GM19023 (cell line): ENCODE data around the gene ARHGAP19.
"Not testable (repeated sequence)": the region's sequence is repeated elsewhere in the genome, so short reads cannot be mapped to it uniquely, and the experiment has no call there.

Experiments used
- ATAC-seq: cut with Tn5 transposase; IDR thresholded peaks from one replicate; pipeline ENCODE4 v1.9.1; 2021; ENCODE audit warnings: mild to moderate bottlenecking, moderate library complexity; ENCODE audit not compliant: unreplicated experiment

Gene ARHGAP19

GRCh38 chr10:97290576-97291356 is 1.7 kb downstream of the ARHGAP19 start:
- not testable (repeated sequence) for ATAC-seq

GRCh38 chr10:97290076-97290475 is 2.4 kb downstream of the ARHGAP19 start:
- not testable (repeated sequence) for ATAC-seq

DNA sequence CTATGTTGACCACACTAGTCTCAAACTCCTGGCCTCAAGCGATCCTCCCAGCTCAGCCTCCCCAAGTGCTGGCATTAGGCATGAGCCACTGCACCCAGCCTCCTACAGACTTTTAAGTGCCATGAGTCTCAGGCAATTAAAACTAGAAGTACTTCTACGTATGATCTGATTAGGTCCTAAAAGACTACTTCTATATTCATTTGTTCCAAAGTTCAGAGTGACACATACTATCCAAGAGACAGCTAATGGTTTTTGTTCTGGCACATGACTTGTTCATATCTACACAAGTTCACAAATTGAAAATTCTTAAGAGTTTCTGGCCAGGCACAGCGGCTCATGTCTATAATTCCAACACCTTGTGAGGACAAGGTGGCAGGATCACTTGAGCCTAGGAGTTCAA is 11.7 kb downstream of the ARHGAP19 start:
- no peak for ATAC-seq

DNA sequence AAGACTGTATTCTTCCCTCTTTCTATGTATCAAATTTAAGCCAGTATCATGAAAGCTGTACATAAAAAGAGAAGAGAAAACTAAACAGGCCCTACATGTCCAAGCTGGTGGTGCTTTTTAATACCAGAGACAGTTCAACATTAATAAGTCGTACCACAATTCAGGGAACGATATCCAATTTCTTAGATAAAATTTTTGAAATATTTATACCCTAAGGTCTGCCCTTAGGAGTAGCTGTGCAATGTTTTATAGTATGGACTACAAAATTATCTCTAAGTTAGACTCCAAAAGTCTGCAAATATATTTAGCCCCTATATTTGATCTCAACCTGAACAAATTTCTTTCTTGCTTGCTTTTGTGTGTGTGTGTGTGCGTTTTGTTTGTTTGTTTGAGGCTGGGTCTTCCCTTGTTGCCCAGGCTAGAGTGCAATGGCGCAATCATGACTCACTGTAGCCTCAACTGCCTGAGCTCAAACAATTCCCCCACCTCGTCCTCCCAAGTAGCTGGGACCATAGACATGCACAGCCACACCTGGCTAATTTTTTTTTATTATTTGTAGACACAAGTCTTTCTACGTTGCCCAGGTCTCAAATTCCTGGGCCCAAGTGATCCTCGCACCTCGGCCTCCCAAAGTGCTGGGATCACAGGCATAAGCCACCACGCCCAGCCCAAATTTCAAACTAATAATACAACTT is 13.2 kb downstream of the ARHGAP19 start:
- ATAC-seq = no peak

DNA sequence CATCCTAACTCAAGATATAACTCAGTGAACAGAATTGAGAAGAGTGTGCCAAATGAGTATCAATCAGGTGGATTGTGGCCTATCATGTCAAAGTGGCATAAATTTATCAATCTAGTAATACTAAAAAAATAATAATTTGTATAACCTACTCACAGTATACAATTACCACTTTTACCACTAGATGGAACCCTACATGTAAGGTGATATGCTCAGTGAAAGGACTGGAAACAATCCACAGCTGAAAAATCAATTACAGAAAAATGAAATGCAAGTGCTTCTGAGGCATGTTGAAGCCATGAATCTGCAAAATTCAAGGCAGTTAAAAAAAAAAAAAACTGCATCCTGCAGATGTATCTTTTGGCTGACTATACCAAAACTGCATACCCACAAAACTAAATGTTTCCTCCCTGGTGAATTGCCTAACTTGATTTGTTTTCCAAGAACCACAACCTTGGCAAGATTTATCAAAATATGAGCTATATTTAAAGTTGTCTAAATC is 13.9 kb downstream of the ARHGAP19 start:
- no peak for ATAC-seq

GRCh38 chr10:97277551-97277950 is 14.9 kb downstream of the ARHGAP19 start:
- no peak for ATAC-seq

DNA sequence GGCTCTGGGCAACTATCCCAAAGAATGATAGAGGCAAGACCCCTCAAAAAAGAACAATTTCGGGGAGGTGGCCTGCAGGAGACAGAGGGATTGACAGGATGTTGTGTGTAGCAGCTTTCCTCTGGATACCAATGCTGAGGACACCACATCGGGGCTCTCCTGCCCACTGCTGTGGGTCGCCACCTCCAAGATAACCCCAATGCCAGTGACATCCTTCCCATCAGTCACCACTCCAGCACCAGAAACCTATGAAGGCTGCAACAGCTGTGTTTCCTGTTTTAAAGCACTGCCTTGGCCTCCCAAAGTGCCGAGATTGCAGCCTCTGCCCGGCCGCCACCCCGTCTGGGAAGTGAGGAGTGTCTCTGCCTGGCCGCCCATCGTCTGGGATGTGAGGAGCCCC is 17.6 kb downstream of the ARHGAP19 start:
- no peak for ATAC-seq

- no peak for ATAC-seq
Measured at GRCh38 chr10:97273700-97274099, 18.7 kb downstream of the ARHGAP19 start.

DNA sequence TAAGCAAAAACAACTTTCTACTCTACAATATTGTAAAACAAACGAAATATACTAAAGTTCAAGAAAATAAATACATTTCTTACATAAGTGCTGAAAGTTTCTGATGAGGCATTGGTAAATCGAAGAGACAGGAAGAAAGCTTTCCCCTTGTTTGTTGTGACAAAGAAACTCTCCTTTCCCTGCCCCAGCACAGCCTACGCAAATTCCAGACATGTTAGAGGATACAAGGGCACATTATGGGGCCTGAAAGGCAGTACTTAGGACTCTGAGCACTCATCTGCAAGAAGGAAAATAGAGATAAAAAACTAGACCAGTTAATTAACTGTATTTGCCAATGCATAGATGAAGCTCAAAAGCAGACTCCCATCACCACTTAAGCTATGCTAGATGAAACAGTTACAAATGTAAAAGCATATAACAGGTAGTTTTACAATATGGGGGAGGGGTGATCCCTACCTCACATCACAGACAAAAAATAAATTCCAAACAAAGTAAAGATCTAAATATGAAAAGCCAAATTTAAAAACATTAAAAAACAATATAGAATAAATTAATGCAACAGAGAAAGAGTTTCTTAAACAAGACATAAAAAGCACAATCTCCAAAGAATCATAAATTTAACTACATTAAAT is 21.8 kb downstream of the ARHGAP19 start:
- ATAC-seq = no peak

DNA sequence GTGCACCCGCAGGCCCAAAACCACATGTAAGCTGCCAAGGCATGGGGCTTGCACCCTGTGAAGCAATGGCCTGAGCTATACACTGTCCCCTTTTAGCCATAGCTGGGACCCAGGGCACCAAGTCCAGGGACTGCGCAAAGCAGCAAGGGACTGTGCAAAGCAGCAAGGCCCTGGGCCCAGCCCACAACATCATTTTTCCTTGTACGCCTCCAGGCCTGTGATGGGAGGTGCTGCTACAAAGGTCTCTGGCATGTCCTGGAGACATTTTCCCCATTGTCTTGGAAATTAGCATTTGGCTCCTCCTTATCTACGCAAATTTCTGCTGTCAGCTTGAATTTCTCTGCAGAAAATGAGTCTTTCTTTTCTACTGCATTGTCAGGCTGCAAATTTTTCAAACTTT is 24.8 kb downstream of the ARHGAP19 start:
- no peak for ATAC-seq

GRCh38 chr10:97265095-97265494 is 27.3 kb downstream of the ARHGAP19 start:
- ATAC-seq = not testable (repeated sequence)

- no peak for ATAC-seq
Measured at GRCh38 chr10:97263971-97264370, 28.5 kb downstream of the ARHGAP19 start.

GRCh38 chr10:97261656-97262055 is 30.8 kb downstream of the ARHGAP19 start:
- ATAC-seq = no peak

- ATAC-seq = no peak
Measured at GRCh38 chr10:97261183-97261582, 31.3 kb downstream of the ARHGAP19 start.

DNA sequence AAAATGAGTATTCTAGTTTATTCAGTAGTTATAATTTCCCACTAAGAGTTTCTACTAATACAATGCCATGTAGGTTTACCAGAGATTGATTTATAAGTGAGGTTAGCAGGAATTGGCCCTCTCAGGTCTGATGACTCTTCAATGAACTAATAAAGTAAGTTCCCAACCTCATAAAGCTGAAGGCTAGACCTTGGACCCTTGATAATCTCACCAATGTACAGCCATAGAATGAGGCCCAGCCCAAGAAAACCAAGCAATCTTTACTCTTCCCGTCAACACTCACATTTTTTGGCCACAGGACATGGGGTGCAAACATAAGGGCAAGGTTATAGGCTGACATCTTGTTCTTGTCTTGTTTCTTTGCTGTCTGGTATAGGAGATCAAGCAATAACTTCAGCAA is 33.3 kb downstream of the ARHGAP19 start:
- ATAC-seq = no peak

DNA sequence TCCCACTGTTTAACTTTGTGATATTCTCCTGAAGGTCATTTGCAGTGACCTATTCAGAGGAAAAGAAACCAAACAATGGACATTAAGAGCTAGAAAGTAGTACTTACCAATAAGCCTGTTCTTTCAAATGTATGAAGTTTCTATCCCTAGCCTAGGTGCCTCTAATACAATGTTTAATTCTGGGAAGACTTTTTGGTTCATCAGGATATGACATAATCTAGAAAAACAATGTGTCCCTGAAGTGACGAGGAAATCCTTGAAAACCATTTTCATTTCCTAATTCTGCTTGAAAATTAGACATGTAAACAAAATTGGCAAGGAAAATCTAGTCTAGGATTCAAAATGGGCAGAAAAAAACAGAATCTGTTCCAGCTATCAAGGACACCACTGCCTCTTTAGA is 36.1 kb downstream of the ARHGAP19 start:
- no peak for ATAC-seq

DNA sequence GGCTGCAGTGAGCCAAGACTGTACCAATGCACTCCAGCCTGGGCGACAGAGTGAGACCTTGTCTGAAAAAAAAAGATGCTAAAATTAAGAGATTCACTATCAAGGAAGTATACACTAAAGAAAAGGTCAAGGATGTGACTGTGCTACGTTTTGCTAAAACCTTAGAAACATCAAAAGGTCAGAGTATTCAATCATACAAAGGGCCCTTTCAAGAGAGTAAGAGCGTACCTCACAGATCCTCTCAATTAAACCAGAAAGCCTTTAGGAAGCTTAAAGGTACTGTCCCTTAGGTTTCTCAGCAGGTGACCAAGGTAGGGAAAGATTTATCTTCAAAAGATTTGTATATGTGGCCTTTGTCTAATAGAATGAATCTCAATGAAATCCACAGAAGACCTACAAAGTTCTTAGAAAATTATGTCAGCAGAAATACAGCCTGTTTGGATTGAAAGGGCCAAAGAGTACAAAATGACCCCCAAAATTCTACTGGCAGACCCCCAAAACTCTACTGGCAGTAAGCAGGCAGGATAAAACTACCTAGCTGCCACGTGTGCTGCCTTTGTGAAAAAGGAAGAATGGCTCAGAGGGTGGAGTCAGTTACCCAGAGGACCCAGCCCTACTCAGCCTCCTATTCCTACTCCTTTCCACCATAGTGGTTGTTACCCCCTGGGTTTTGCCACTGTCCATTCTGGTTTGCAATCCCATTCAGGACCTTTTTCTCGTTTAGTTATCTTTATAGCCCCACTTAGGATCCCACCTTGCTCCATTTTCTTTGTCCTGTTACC is 36.7 kb downstream of the ARHGAP19 start:
- ATAC-seq = no peak

GRCh38 chr10:97254694-97255093 is 37.7 kb downstream of the ARHGAP19 start:
- no peak for ATAC-seq

GRCh38 chr10:97250952-97251351 is 41.5 kb downstream of the ARHGAP19 start:
- no peak for ATAC-seq

DNA sequence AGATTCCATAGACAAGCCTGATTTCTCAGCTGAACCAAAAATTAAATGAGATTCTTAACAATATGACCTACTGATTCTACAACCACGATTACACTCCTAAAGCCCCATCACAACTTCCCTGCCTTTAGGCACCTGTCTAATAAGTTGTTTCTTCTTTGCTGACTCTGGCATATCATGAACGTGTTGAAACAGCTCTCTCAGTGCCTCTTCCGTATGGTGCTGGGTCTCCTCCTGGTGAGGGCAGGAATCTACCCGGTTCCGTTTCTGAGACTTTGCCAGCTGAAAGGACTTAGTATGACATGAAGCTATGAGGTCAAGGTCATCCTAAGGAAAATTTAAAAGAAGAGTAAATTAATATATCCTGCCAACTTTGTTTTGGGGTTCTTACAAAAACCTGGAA is 48.6 kb downstream of the ARHGAP19 start:
- no peak for ATAC-seq

DNA sequence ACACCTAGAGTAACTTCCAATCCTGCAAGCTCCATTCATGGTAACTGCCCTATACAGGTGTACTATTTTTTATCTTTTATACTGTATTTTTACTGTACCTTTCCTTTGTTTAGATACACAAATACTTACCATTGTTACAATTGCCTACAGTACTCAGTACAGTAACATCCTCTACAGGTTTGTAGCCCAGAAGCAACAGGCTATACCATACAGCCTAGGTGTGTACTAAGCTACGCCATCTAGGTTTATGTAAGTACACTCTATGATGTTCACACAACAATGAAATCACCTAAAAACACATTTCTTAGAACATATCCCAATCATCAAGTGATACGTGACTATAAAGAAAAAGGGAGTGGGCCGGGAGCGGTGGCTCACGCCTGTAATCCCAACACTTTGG is 53.6 kb downstream of the ARHGAP19 start:
- ATAC-seq = no peak
